SK-N-SH treated with all-trans-retinoic acid at 6 μM for 48 hours (cell line): Measurements from ENCODE around the gene KCNC2.

ENCODE experiments used
- BACH2 ChIP-seq: fragments of 250-450 bp; sonication (Bioruptor Pico); IDR thresholded peaks from 2 replicates; pipeline ENCODE4 v1.9.0; 2021; ENCODE audit warnings: mild to moderate bottlenecking, borderline replicate concordance
- PATZ1 ChIP-seq: fragments of 250-450 bp; sonication (Bioruptor Pico); IDR thresholded peaks from 2 replicates; pipeline ENCODE4 v1.8.0; 2020; ENCODE audit warnings: mild to moderate bottlenecking, moderate library complexity, borderline replicate concordance
- POU6F1 ChIP-seq: fragments of 250-450 bp; sonication (Bioruptor Pico); IDR thresholded peaks from 2 replicates; pipeline ENCODE4 v1.8.0; 2021; ENCODE audit warnings: low read depth, mild to moderate bottlenecking, moderate library complexity, borderline replicate concordance
- PPARA ChIP-seq: fragments of 250-450 bp; sonication (Bioruptor Pico); IDR thresholded peaks from 2 replicates; pipeline ENCODE4 v1.5.0; 2020; ENCODE audit warnings: mild to moderate bottlenecking, borderline replicate concordance
- SNAI2 ChIP-seq: fragments of 250-450 bp; sonication (Bioruptor Pico); IDR thresholded peaks from 2 replicates; pipeline ENCODE4 v1.5.0; 2020; ENCODE audit warnings: mild to moderate bottlenecking, moderate library complexity
- TOX ChIP-seq: fragments of 250-450 bp; sonication (Bioruptor Pico); IDR thresholded peaks from 2 replicates; pipeline ENCODE4 v1.8.0; 2021; ENCODE audit warnings: mild to moderate bottlenecking, moderate library complexity, borderline replicate concordance
- ZFP3 ChIP-seq: fragments of 250-450 bp; sonication (Bioruptor Pico); IDR thresholded peaks from 2 replicates; pipeline ENCODE4 v1.5.0; 2020; ENCODE audit warnings: mild to moderate bottlenecking, moderate library complexity
- ZFP30 ChIP-seq: fragments of 450-650 bp; formaldehyde crosslinking; IDR thresholded peaks from 2 replicates; pipeline ENCODE4 v1.5.0; 2022; ENCODE audit warnings: mild to moderate bottlenecking, moderate library complexity
- ZNF70 ChIP-seq: fragments of 450-650 bp; formaldehyde crosslinking; IDR thresholded peaks from 2 replicates; pipeline ENCODE4 v1.5.0; 2020; ENCODE audit warnings: mild to moderate bottlenecking, moderate library complexity

DNA sequence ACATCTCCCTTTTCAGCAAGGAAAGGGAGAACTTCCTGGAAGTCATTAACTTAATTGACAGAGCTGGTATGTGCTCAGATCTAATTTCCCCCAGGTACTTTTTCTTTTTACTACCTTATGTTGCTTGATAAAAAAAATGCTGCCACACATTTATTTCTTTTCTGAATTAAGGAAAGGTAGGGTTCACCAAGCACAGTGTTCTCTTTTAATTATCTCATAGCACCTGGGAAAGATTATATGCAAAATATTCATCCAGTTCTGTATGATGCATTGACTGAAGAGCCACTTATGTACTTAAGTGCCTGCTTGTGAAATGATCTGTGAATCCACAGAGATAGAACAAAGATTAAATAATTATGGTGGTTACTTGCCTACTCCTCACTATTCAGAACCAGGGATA, 25.1 kb downstream of the KCNC2 start:
- TF ChIP-seq PPARA (CRISPR knock-in tag): no peak
- no peak for TF ChIP-seq PATZ1 (CRISPR knock-in tag)
- no peak for TF ChIP-seq BACH2 (CRISPR knock-in tag)
- TF ChIP-seq POU6F1 (CRISPR knock-in tag): no peak
- no peak for TF ChIP-seq SNAI2 (CRISPR knock-in tag)
- no peak for TF ChIP-seq ZFP3 (CRISPR knock-in tag)
- no peak for TF ChIP-seq TOX (CRISPR knock-in tag)
- no peak for TF ChIP-seq ZFP30 (CRISPR knock-in tag)
- TF ChIP-seq ZNF70 (CRISPR knock-in tag): no peak
